BJ (cell line): ENCODE measurements around the gene KIF13A. TPM values are rescaled to one million over a fixed set of nuclear protein-coding genes. Genes with fewer than 3 reads are reported as not detected.

Experiments used
- CTCF ChIA-PET: fragments of 350-600 bp; formaldehyde crosslinking; extraction: SDS; loops from one replicate; lab custom pipeline; 2021; ENCODE audit warnings: antibody characterized with exemption, inconsistent platforms; lab: Yijun Ruan, JAX
- POLR2A ChIA-PET: fragments of 300-600 bp; sonication (Branson Sonifier 250); formaldehyde crosslinking; extraction: SDS; loops from one replicate; lab custom pipeline; 2021; ENCODE audit warnings: antibody characterized with exemption; lab: Charles Lee
- DNase-seq: peaks from one replicate; pipeline ENCODE4 v3.0.0-alpha.2; 2011; ENCODE audit warnings: low read depth
- H3K27me3 ChIP-seq: 2 replicates; pipeline ENCODE4 v1.6.0; 2011; ENCODE audit warnings: low read length; ENCODE audit not compliant: control insufficient read depth, insufficient read depth
- H3K36me3 ChIP-seq: 2 replicates; pipeline ENCODE4 v1.5.1; 2011; ENCODE audit warnings: low read length; ENCODE audit not compliant: control insufficient read depth, insufficient read depth
- H3K4me3 ChIP-seq: 2 replicates; pipeline ENCODE4 v1.5.1; 2011; ENCODE audit warnings: low read depth, mild to moderate bottlenecking, control low read depth, low read length
- CTCF ChIP-seq: IDR thresholded peaks from 2 replicates; pipeline ENCODE4 v1.5.1; 2011; ENCODE audit warnings: low read depth, mild to moderate bottlenecking, control low read depth, inconsistent platforms, low read length, moderate library complexity; ENCODE audit not compliant: insufficient read depth
- polyA plus RNA-seq: library from polyadenylated mRNA; depleted of rRNA; stranded (reverse); fragments of >200 nt; gene quantifications from 2 replicates; pipeline ENCODE4 v1.2.3, GENCODE V29; 2011

The KIF13A gene
- polyA plus RNA-seq, 1 experiment, result 41.4 TPM

- H3K36me3 ChIP-seq, result no peaks in the 10 kb centered on the region
- H3K27me3 ChIP-seq, result no peaks in the 10 kb centered on the region
- ChIA-PET CTCF (no interaction called here), POLR2A (no interaction called here)
- TF ChIP-seq CTCF, result no peak
- H3K4me3 ChIP-seq, result no peak overlapping the region
- no peak for DNase-seq
Measured at GRCh38 chr6:17879184-17879583, 108.3 kb downstream of the KIF13A start.

GRCh38 chr6:17878734-17879133 lies 108.7 kb downstream of the KIF13A start:
- Histone ChIP-seq H3K36me3 (no peaks in the 10 kb centered on the region), H3K4me3 (no peak overlapping the region), H3K27me3 (no peaks in the 10 kb centered on the region)
- CTCF ChIA-PET, result no interaction called here
- DNase-seq, result no peak
- no peak for TF ChIP-seq CTCF
- POLR2A ChIA-PET, result no interaction called here

- CTCF ChIA-PET, result no interaction called here
Measured at GRCh38 chr6:17877895-17878440, 109.5 kb downstream of the KIF13A start.

GRCh38 chr6:17877196-17877894 lies 110.1 kb downstream of the KIF13A start:
- CTCF ChIA-PET, result no interaction called here
- no peak for TF ChIP-seq CTCF
- H3K4me3 ChIP-seq, result no peak overlapping the region
- H3K27me3 ChIP-seq, result no peaks in the 10 kb centered on the region
- DNase-seq, result no peak
- H3K36me3 ChIP-seq, result no peaks in the 10 kb centered on the region
- POLR2A ChIA-PET, result no interaction called here

More at GRCh38 chr6:17877895-17878440, 109.5 kb downstream of the KIF13A start:
- H3K36me3 ChIP-seq, result no peaks in the 10 kb centered on the region
- no peak for TF ChIP-seq CTCF
- H3K27me3 ChIP-seq, result no peaks in the 10 kb centered on the region
- H3K4me3 ChIP-seq, result no peak overlapping the region
- DNase-seq, result no peak
- POLR2A ChIA-PET, result no interaction called here

GRCh38 chr6:17874753-17875152 lies 112.7 kb downstream of the KIF13A start:
- no peaks in the 10 kb centered on the region for H3K36me3 ChIP-seq
- DNase-seq, result no peak
- no peak overlapping the region for H3K4me3 ChIP-seq
- ChIA-PET CTCF (no interaction called here), POLR2A (no interaction called here)
- H3K27me3 ChIP-seq, result no peaks in the 10 kb centered on the region
- TF ChIP-seq CTCF, result no peak
